Keratinocyte (primary cell): ENCODE results near the gene ABHD17B. TPM values are rescaled to one million over a fixed set of nuclear protein-coding genes. Genes with fewer than 3 reads are reported as not detected.

Experiments
- DNase-seq: peaks from one replicate; pipeline ENCODE4 v3.0.0-alpha.2; 2011; ENCODE audit warnings: low read depth, missing footprints, low spot score
- FAIRE-seq: peaks from 2 replicates; lab custom pipeline; 2011; peaks lifted over from hg19 to GRCh38; lab: Jason Lieb, UNC
- H2AFZ ChIP-seq: 2 replicates; pipeline ENCODE4 v1.6.0; 2012; ENCODE audit warnings: low read length, control low read depth, inconsistent platforms; ENCODE audit not compliant: control insufficient read depth
- H3K27ac ChIP-seq: 2 replicates; pipeline ENCODE4 v1.5.1; 2011; ENCODE audit warnings: low read length; ENCODE audit not compliant: control insufficient read depth, insufficient read depth
- H3K27me3 ChIP-seq: 3 replicates; pipeline ENCODE4 v1.6.0; 2011; ENCODE audit warnings: low read length; ENCODE audit not compliant: control insufficient read depth, insufficient read depth; ENCODE audit errors: extremely low read depth
- H3K36me3 ChIP-seq, 2 experiments: 2 replicates in 1 of 2; 3 replicates in 1 of 2; pipeline ENCODE4 v1.5.1; 2011; ENCODE audit warnings: low read length in 2 of 2, mild to moderate bottlenecking in 1 of 2; ENCODE audit not compliant: control insufficient read depth in 2 of 2, insufficient read depth in 2 of 2; ENCODE audit errors: extremely low read depth in 1 of 2
- H3K4me1 ChIP-seq: 3 replicates; pipeline ENCODE4 v1.5.1; 2011; ENCODE audit warnings: low read length; ENCODE audit not compliant: control insufficient read depth, insufficient read depth; ENCODE audit errors: extremely low read depth
- H3K4me2 ChIP-seq: 3 replicates; pipeline ENCODE4 v1.6.0; 2011; ENCODE audit warnings: low read depth, low read length; ENCODE audit not compliant: control insufficient read depth, insufficient read depth; ENCODE audit errors: extremely low read depth
- H3K4me3 ChIP-seq, 3 experiments: fragments of 200-600 bp in 1 of 3; sonication (generic) in 1 of 3; 2 replicates in 2 of 3; 3 replicates in 1 of 3; pipeline ENCODE4 v1.5.1; 2011 to 2016; ENCODE audit warnings: low read length in 3 of 3, mild to moderate bottlenecking in 3 of 3, control low read depth in 2 of 3, inconsistent platforms in 1 of 3, low read depth in 1 of 3, mixed read lengths in 1 of 3, mixed run types in 1 of 3, moderate library complexity in 1 of 3; ENCODE audit not compliant: control insufficient read depth in 2 of 3, insufficient read depth in 2 of 3; ENCODE audit errors: extremely low read depth in 1 of 3
- H3K79me2 ChIP-seq: 2 replicates; pipeline ENCODE4 v1.6.0; 2012; ENCODE audit warnings: low read length; ENCODE audit not compliant: control insufficient read depth, insufficient read depth
- H3K9ac ChIP-seq: 3 replicates; pipeline ENCODE4 v1.6.0; 2011; ENCODE audit warnings: low read length; ENCODE audit not compliant: control insufficient read depth, insufficient read depth; ENCODE audit errors: extremely low read depth
- H3K9me1 ChIP-seq: 3 replicates; pipeline ENCODE4 v1.6.0; 2011; ENCODE audit warnings: low read length; ENCODE audit not compliant: control insufficient read depth, insufficient read depth; ENCODE audit errors: extremely low read depth
- H3K9me3 ChIP-seq: 2 replicates; pipeline ENCODE4 v1.5.1; 2012; ENCODE audit warnings: low read depth, low read length; ENCODE audit not compliant: control insufficient read depth
- H4K20me1 ChIP-seq: 3 replicates; pipeline ENCODE4 v1.6.0; 2011; ENCODE audit warnings: low read length; ENCODE audit not compliant: control insufficient read depth, insufficient read depth; ENCODE audit errors: extremely low read depth
- EZH2 ChIP-seq: IDR thresholded peaks from one replicate; pipeline ENCODE4 v1.6.1; 2012; ENCODE audit warnings: inconsistent platforms, mild to moderate bottlenecking, low read length, moderate library complexity
- dilution Hi-C: fragments of 300-500 bp; cut with MboI; formaldehyde crosslinking; loops from one replicate; pipeline ENCODE4 v1.7.0; 2020; ENCODE audit warnings: low sequenced_read_pairs; ENCODE audit not compliant: extremely low pct_ligation_motif_present
- polyA plus RNA-seq, 5 experiments: library from polyadenylated mRNA; depleted of rRNA in 3 of 5; stranded (reverse) in 3 of 5; stranded (forward) in 1 of 5; unstranded in 1 of 5; fragments of >200 nt; gene quantifications; 1 replicate in 1 of 5; 2 replicates in 3 of 5; 3 replicates in 1 of 5; pipeline versions ENCODE4 v1.2.1 to v1.2.3, GENCODE V29; 2011 to 2012; ENCODE audit warnings: missing spikeins in 2 of 5, low read depth in 1 of 5, low replicate concordance in 1 of 5
- TF ChIP-seq, protein P1 (sequence below), 3 experiments: IDR thresholded peaks in 1 of 3; conservative IDR thresholded peaks in 1 of 3; optimal IDR thresholded peaks in 1 of 3; 2 replicates in 2 of 3; 3 replicates in 1 of 3; pipeline versions ENCODE3 to v1.5.1; 2011; ENCODE audit warnings: low read length in 3 of 3, mild to moderate bottlenecking in 3 of 3, moderate library complexity in 2 of 3, control low read depth in 1 of 3, inconsistent platforms in 1 of 3; ENCODE audit not compliant: insufficient read depth in 2 of 3; ENCODE audit errors: extremely low read depth in 1 of 3

ABHD17B gene
- polyA plus RNA-seq, 1 donor (not counting 4 experiments of a cell fraction or from before 2014, with no cell fraction given), result 16.3 TPM

DNA sequence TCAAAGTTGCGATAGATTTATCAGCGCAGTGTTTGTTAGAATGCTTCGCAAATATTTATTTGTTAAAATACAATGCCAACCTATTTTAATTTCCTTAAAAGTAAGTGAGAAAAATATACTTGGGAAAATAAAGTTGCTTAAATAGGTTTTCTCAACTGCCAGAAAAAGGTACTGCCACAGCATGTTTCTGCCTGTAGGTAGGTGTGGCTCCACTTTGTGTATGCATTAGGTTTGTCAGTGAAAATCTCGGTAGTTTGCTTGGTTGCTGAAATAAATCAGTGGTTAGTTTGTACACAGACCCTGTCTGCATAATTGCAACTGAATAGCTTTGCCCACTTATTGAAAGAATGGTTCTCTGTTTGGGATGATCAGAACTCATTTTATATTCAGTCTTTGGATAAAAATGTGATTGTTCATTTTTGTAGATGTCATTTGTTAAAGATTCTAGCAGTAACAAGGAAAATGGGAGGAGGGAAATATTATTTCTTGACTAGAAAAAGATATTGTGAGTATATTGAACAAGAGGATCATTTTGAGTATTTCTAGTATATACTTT, 26.2 kb upstream of the ABHD17B start:
- Histone ChIP-seq H3K9me3 (no peaks in the 10 kb centered on the region), H3K27ac (peak overlapping the region; percentile 71), H3K4me3 (peak overlapping the region in 2 of 3 experiments; percentile 9 to 61), H3K36me3 (no peaks in the 10 kb centered on the region), H2AFZ (no peak overlapping the region), H3K27me3 (no peaks in the 10 kb centered on the region), H3K4me2 (peak overlapping the region; percentile 94), H4K20me1 (no peaks in the 10 kb centered on the region), H3K9me1 (no peaks in the 10 kb centered on the region), H3K9ac (peak overlapping the region; percentile 56), H3K79me2 (peaks cover 35% of the 10 kb centered on the region), H3K4me1 (peaks cover 32% of the 10 kb centered on the region)
- TF ChIP-seq, protein P1, sequence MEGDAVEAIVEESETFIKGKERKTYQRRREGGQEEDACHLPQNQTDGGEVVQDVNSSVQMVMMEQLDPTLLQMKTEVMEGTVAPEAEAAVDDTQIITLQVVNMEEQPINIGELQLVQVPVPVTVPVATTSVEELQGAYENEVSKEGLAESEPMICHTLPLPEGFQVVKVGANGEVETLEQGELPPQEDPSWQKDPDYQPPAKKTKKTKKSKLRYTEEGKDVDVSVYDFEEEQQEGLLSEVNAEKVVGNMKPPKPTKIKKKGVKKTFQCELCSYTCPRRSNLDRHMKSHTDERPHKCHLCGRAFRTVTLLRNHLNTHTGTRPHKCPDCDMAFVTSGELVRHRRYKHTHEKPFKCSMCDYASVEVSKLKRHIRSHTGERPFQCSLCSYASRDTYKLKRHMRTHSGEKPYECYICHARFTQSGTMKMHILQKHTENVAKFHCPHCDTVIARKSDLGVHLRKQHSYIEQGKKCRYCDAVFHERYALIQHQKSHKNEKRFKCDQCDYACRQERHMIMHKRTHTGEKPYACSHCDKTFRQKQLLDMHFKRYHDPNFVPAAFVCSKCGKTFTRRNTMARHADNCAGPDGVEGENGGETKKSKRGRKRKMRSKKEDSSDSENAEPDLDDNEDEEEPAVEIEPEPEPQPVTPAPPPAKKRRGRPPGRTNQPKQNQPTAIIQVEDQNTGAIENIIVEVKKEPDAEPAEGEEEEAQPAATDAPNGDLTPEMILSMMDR (optimal IDR thresholded peaks at IDR 0.05 in 1 of 3, IDR thresholded peaks at IDR 0.05 in 1 of 3, conservative IDR thresholded peaks at IDR 0.05 in 1 of 3; ENCODE audit: extremely low read depth in 1 of 3, insufficient read depth in 2 of 3, low read length in 3 of 3), result no peak
- no peak for TF ChIP-seq EZH2
- dilution Hi-C loops, result no loop called here
- DNase-seq (no peak), FAIRE-seq (peak; percentile 79)

DNA sequence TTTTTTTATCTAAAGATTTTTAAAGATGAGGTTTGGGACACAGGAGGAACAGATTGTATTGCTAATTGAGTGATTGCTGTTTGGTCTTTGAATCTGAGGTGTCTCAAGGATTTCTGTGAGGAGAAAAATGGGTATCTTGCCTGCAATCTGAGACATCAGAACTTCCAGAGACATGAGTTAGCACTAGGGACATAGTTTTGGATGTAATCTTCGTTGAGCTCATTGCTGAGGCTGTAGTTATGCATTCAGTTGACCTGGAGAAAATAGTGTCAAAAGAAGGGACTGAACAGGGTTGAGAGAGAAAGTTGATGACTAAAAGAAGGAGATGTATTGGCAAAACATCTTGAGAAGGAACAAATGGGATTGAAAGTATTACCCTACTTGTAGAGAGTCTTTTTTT, 25.1 kb upstream of the ABHD17B start:
- Histone ChIP-seq H3K36me3 (no peaks in the 10 kb centered on the region), H4K20me1 (no peaks in the 10 kb centered on the region), H2AFZ (no peak overlapping the region), H3K4me3 (no peak overlapping the region), H3K4me2 (peak overlapping the region; percentile 50), H3K9me1 (no peaks in the 10 kb centered on the region), H3K4me1 (peaks cover 21% of the 10 kb centered on the region), H3K9ac (peak overlapping the region; percentile 15), H3K27me3 (no peaks in the 10 kb centered on the region), H3K27ac (peak overlapping the region; percentile 71), H3K9me3 (no peaks in the 10 kb centered on the region), H3K79me2 (peaks cover 33% of the 10 kb centered on the region)
- dilution Hi-C loops, result no loop called here
- TF ChIP-seq EZH2, result no peak
- TF ChIP-seq, protein P1 (optimal IDR thresholded peaks at IDR 0.05 in 1 of 3, IDR thresholded peaks at IDR 0.05 in 1 of 3, conservative IDR thresholded peaks at IDR 0.05 in 1 of 3; ENCODE audit: extremely low read depth in 1 of 3, insufficient read depth in 2 of 3, low read length in 3 of 3), result no peak
- no peak for DNase-seq
- FAIRE-seq, result peak; percentile 17
